ENCODE data around the gene SAMD5. TPM values are rescaled to one million over a fixed set of nuclear protein-coding genes. Genes with fewer than 3 reads are reported as not detected.

SAMD5 gene
- total and polyA plus RNA-seq, 9 of the 15 experiments (the other 6 are each of a cell fraction or from before 2014, with no cell fraction given): 0.15 to 0.91 (median 0.55) TPM

GRCh38 chr6:147508042-147508865, at the start of gene SAMD5 (continued):
- TF ChIP-seq AFF1 (IDR thresholded peaks at IDR 0.05; ENCODE audit: low read depth in 1 of 2, partially characterized antibody in 2 of 2) (no peak), CREB5 (CRISPR knock-in tag; IDR thresholded peaks at IDR 0.05) (no peak), RFX5 (IDR thresholded peaks at IDR 0.05; ENCODE audit: low read depth, low read length) (no peak), PURB (CRISPR knock-in tag; IDR thresholded peaks at IDR 0.05; ENCODE audit: low read depth) (no peak), E2F3 (CRISPR knock-in tag; IDR thresholded peaks at IDR 0.05) (no peak), TGIF2 (CRISPR knock-in tag; IDR thresholded peaks at IDR 0.05) (no peak), PRDM10 (IDR thresholded peaks at IDR 0.05; ENCODE audit: partially characterized antibody) (no peak), ZNF695 (CRISPR knock-in tag; IDR thresholded peaks at IDR 0.05) (no peak), KDM5B (IDR thresholded peaks at IDR 0.05; ENCODE audit: insufficient replicate concordance, low read depth, low read length) (peak; percentile 34), BCOR (IDR thresholded peaks at IDR 0.05) (no peak), RB1 (IDR thresholded peaks at IDR 0.05; ENCODE audit: low read depth) (peak; percentile 49; the same call in 1 of the 2 replicates), EHMT2 (IDR thresholded peaks at IDR 0.05) (no peak), PRMT5 (CRISPR knock-in tag; IDR thresholded peaks at IDR 0.05) (no peak), CBX2 (IDR thresholded peaks at IDR 0.05; ENCODE audit: insufficient read depth, low read length, poor library complexity, severe bottlenecking) (no peak), HDGF (IDR thresholded peaks at IDR 0.05) (no peak), HNRNPLL (IDR thresholded peaks at IDR 0.05; ENCODE audit: low read depth, low read length, poor library complexity, severe bottlenecking) (peak; percentile 86), GTF2E2 (tag; IDR thresholded peaks at IDR 0.05) (no peak), L3MBTL2 (IDR thresholded peaks at IDR 0.05) (no peak)

Data from K562 (cell line).